Memory B cell (primary cell): ENCODE data around the gene INPP5K.
"Not testable (repeated sequence)": the region's sequence is repeated elsewhere in the genome, so short reads cannot be mapped to it uniquely, and the experiment has no call there.

Source experiments
- ATAC-seq: fragments of 150-1000 bp; cut with Tn5 transposase; 2 replicates; pipeline ENCODE4 v1.10.0; 2021; ENCODE audit warnings: low read depth, mild to moderate bottlenecking, moderate library complexity
- DNase-seq, 2 donors: peaks; one replicate each; pipeline ENCODE4 v3.0.0; 2022; ENCODE audit warnings: low spot score in 2 of 2
- H3K27ac Mint-ChIP-seq: one replicate; pipeline ENCODE4 v1.8.0; 2022; ENCODE audit warnings: mild to moderate bottlenecking, moderate library complexity, mixed read lengths
- H3K27me3 Mint-ChIP-seq: one replicate; pipeline ENCODE4 v1.8.0; 2022; ENCODE audit warnings: mixed read lengths
- H3K36me3 Mint-ChIP-seq: one replicate; pipeline ENCODE4 v1.8.0; 2022; ENCODE audit warnings: mild to moderate bottlenecking, mixed read lengths
- H3K4me1 Mint-ChIP-seq: one replicate; pipeline ENCODE4 v1.8.0; 2022; ENCODE audit warnings: mixed read lengths
- H3K4me3 Mint-ChIP-seq: one replicate; pipeline ENCODE4 v1.8.0; 2022; ENCODE audit warnings: mild to moderate bottlenecking, moderate library complexity, mixed read lengths
- H3K9me3 Mint-ChIP-seq: one replicate; pipeline ENCODE4 v1.8.0; 2022; ENCODE audit warnings: mixed read lengths

INPP5K gene

GRCh38 chr17:1516388-1517161 lies at the start of gene INPP5K:
Gene INPP5K, minus strand, starts transcription at chr17:1516612. Its CDS starts 113 bp downstream, at chr17:1516499.
- no peaks in the 10 kb centered on the region for H3K9me3 Mint-ChIP-seq
- peak within 1 kb of the TSS; percentile 90 for H3K4me3 Mint-ChIP-seq
- ATAC-seq (peak; percentile 86), DNase-seq (peak; percentile 90 to 96)
- H3K36me3 Mint-ChIP-seq: peaks cover 6% of the 10 kb centered on the region
- peaks cover 10% of the 10 kb centered on the region for H3K4me1 Mint-ChIP-seq
- peak within 1 kb of the TSS; percentile 90 for H3K27ac Mint-ChIP-seq
- H3K27me3 Mint-ChIP-seq: no peaks in the 10 kb centered on the region

- H3K4me3 Mint-ChIP-seq: peak overlapping the region; percentile 37
- H3K4me1 Mint-ChIP-seq: peaks cover 36% of the 10 kb centered on the region
- H3K9me3 Mint-ChIP-seq: no peaks in the 10 kb centered on the region
- H3K27ac Mint-ChIP-seq: peak overlapping the region; percentile 37
- H3K27me3 Mint-ChIP-seq: no peaks in the 10 kb centered on the region
- DNase-seq (no peak), ATAC-seq (no peak)
- no peaks in the 10 kb centered on the region for H3K36me3 Mint-ChIP-seq
Observed at GRCh38 chr17:1565877-1566276, 49.5 kb upstream of the INPP5K start.

GRCh38 chr17:1563786-1564613 lies 47.6 kb upstream of the INPP5K start:
- Mint-ChIP-seq H3K36me3 (no peaks in the 10 kb centered on the region), H3K4me1 (peaks cover 44% of the 10 kb centered on the region), H3K27me3 (no peaks in the 10 kb centered on the region), H3K27ac (peak overlapping the region; percentile 5), H3K9me3 (no peaks in the 10 kb centered on the region), H3K4me3 (peak overlapping the region; percentile 46)
- ATAC-seq (no peak), DNase-seq (no peak)

GRCh38 chr17:1563471-1563785 lies 47.0 kb upstream of the INPP5K start:
- Mint-ChIP-seq H3K4me1 (peaks cover 45% of the 10 kb centered on the region), H3K27ac (peak overlapping the region; percentile 5), H3K4me3 (peak overlapping the region; percentile 46)
- not testable (repeated sequence) for ATAC-seq, DNase-seq, H3K9me3 Mint-ChIP-seq, H3K36me3 Mint-ChIP-seq, H3K27me3 Mint-ChIP-seq

- ATAC-seq (peak; percentile 26), DNase-seq (peak in 1 of 2 donors; percentile 35)
- no peaks in the 10 kb centered on the region for H3K9me3 Mint-ChIP-seq
- H3K27ac Mint-ChIP-seq: peak overlapping the region; percentile 74
- H3K27me3 Mint-ChIP-seq: no peaks in the 10 kb centered on the region
- no peaks in the 10 kb centered on the region for H3K36me3 Mint-ChIP-seq
- peak overlapping the region; percentile 80 for H3K4me3 Mint-ChIP-seq
- peaks cover 41% of the 10 kb centered on the region for H3K4me1 Mint-ChIP-seq
Observed at GRCh38 chr17:1562176-1562643, 45.8 kb upstream of the INPP5K start.

GRCh38 chr17:1561420-1562175 lies 45.2 kb upstream of the INPP5K start:
- H3K4me1 Mint-ChIP-seq: peaks cover 43% of the 10 kb centered on the region
- DNase-seq (peak; percentile 30 to 57), ATAC-seq (peak; percentile 38)

GRCh38 chr17:1560858-1561355 lies 44.5 kb upstream of the INPP5K start:
- peak overlapping the region; percentile 79 for H3K4me3 Mint-ChIP-seq
- no peaks in the 10 kb centered on the region for H3K27me3 Mint-ChIP-seq
- no peak for DNase-seq
- no peaks in the 10 kb centered on the region for H3K9me3 Mint-ChIP-seq
- H3K27ac Mint-ChIP-seq: peak overlapping the region; percentile 87
- peaks cover 44% of the 10 kb centered on the region for H3K4me1 Mint-ChIP-seq
- H3K36me3 Mint-ChIP-seq: no peaks in the 10 kb centered on the region
- no peak for ATAC-seq

More at GRCh38 chr17:1561420-1562175, 45.2 kb upstream of the INPP5K start:
- Mint-ChIP-seq H3K4me3 (peak overlapping the region; percentile 79), H3K27me3 (no peaks in the 10 kb centered on the region), H3K36me3 (no peaks in the 10 kb centered on the region), H3K27ac (peak overlapping the region; percentile 87), H3K9me3 (no peaks in the 10 kb centered on the region)

- Mint-ChIP-seq H3K27ac (no peak overlapping the region), H3K4me1 (peaks cover 47% of the 10 kb centered on the region), H3K4me3 (no peak overlapping the region), H3K9me3 (no peaks in the 10 kb centered on the region), H3K36me3 (no peaks in the 10 kb centered on the region), H3K27me3 (no peaks in the 10 kb centered on the region)
- DNase-seq (no peak), ATAC-seq (no peak)
Observed at GRCh38 chr17:1560101-1560857, 43.9 kb upstream of the INPP5K start.

- Mint-ChIP-seq H3K9me3 (no peaks in the 10 kb centered on the region), H3K27ac (no peak overlapping the region), H3K36me3 (no peaks in the 10 kb centered on the region), H3K4me1 (peaks cover 52% of the 10 kb centered on the region), H3K4me3 (peak overlapping the region; percentile 37), H3K27me3 (no peaks in the 10 kb centered on the region)
- ATAC-seq (no peak), DNase-seq (no peak)
Observed at GRCh38 chr17:1559047-1560043, 42.9 kb upstream of the INPP5K start.

- H3K4me3 Mint-ChIP-seq: no peak overlapping the region
Observed at GRCh38 chr17:1558401-1558800, 42.0 kb upstream of the INPP5K start.

GRCh38 chr17:1557355-1558095 lies 41.1 kb upstream of the INPP5K start:
- Mint-ChIP-seq H3K4me3 (no peak overlapping the region), H3K36me3 (peaks cover 6% of the 10 kb centered on the region), H3K27me3 (no peaks in the 10 kb centered on the region), H3K4me1 (peaks cover 57% of the 10 kb centered on the region), H3K9me3 (no peaks in the 10 kb centered on the region), H3K27ac (peak overlapping the region; percentile 54)
- no peak for DNase-seq
- ATAC-seq: no peak

More at GRCh38 chr17:1558401-1558800, 42.0 kb upstream of the INPP5K start:
- ATAC-seq: no peak
- no peak overlapping the region for H3K27ac Mint-ChIP-seq
- H3K36me3 Mint-ChIP-seq: peaks cover 2% of the 10 kb centered on the region
- DNase-seq: no peak
- H3K27me3 Mint-ChIP-seq: no peaks in the 10 kb centered on the region
- no peaks in the 10 kb centered on the region for H3K9me3 Mint-ChIP-seq
- H3K4me1 Mint-ChIP-seq: peaks cover 50% of the 10 kb centered on the region
